HepG2 (cell line): Measurements from ENCODE around the gene C11orf21. TPM values are rescaled to one million over a fixed set of nuclear protein-coding genes. Genes with fewer than 3 reads are reported as not detected.
A peak's percentile ranks its signal among the peaks of the same experiment; 100 is the strongest.

Experiments
- ATAC-seq: fragments of 200-7000 bp; cut with Tn5 transposase; 3 replicates; pipeline ENCODE4 v1.9.1; 2020; ENCODE audit warnings: mild to moderate bottlenecking, moderate library complexity
- BruUV-seq: library from RNA; stranded (reverse); fragments of 400-500 nt; replicated peaks from 2 replicates; lab custom pipeline; 2021; lab: Mats Ljungman, UMichigan
- CTCF ChIA-PET: fragments of 300-600 bp; formaldehyde crosslinking; extraction: SDS; loops from one replicate; lab custom pipeline; 2021; ENCODE audit warnings: low total read pairs, inconsistent platforms, low intra/inter-chr PET ratio; lab: Yijun Ruan, JAX
- POLR2A ChIA-PET: fragments of 350-600 bp; sonication (Branson Sonifier 250); formaldehyde crosslinking; loops from one replicate; lab custom pipeline; 2020; ENCODE audit warnings: antibody characterized with exemption, inconsistent platforms; lab: Yijun Ruan, JAX
- DNase-seq: peaks from one replicate; pipeline ENCODE4 v3.0.0-alpha.2; 2015; ENCODE audit warnings: low spot score
- FAIRE-seq: peaks from 3 replicates; lab custom pipeline; 2011; peaks lifted over from hg19 to GRCh38; lab: Jason Lieb, UNC
- H2AFZ ChIP-seq: one replicate; pipeline ENCODE4 v1.6.1; 2011; ENCODE audit warnings: low read length, inconsistent platforms
- H3K27ac ChIP-seq: fragments of 300-600 bp; 3 replicates; pipeline ENCODE4 v1.8.0; 2011; ENCODE audit warnings: mixed run types, mild to moderate bottlenecking, mixed read lengths, low read length, inconsistent platforms; ENCODE audit not compliant: insufficient read depth; ENCODE audit errors: extremely low read length
- H3K27me3 ChIP-seq, 2 experiments: fragments of 200-600 bp in 1 of 2; 2 replicates in 1 of 2; 3 replicates in 1 of 2; pipeline versions ENCODE4 v1.6.0 to v1.8.0; 2011; ENCODE audit warnings: low read length in 2 of 2, mild to moderate bottlenecking in 2 of 2, moderate library complexity in 2 of 2, inconsistent platforms in 1 of 2; ENCODE audit not compliant: insufficient read depth in 2 of 2, control insufficient read depth in 1 of 2
- H3K36me3 ChIP-seq, 2 experiments: fragments of 200-600 bp in 1 of 2; replicated peaks in 1 of 2; 2 replicates in 1 of 2; 3 replicates in 1 of 2; pipeline versions ENCODE4 v1.5.1 to v1.8.0; 2011; ENCODE audit warnings: low read length in 2 of 2, inconsistent platforms in 1 of 2; ENCODE audit not compliant: insufficient read depth in 2 of 2, control insufficient read depth in 1 of 2
- H3K4me1 ChIP-seq: 2 replicates; pipeline ENCODE4 v1.5.1; 2012; ENCODE audit warnings: low read length, inconsistent platforms; ENCODE audit not compliant: insufficient read depth
- H3K4me2 ChIP-seq: 2 replicates; pipeline ENCODE4 v1.6.0; 2011; ENCODE audit warnings: low read depth, low read length, inconsistent platforms
- H3K4me3 ChIP-seq, 3 experiments: fragments of 200-600 bp in 1 of 3; sonication (generic), shearing (Covaris generic) in 1 of 3; replicated peaks in 1 of 3; 2 replicates each; pipeline ENCODE4 v1.5.1; 2011 to 2016; ENCODE audit warnings: low read length in 3 of 3, inconsistent platforms in 2 of 3, low read depth in 2 of 3, mild to moderate bottlenecking in 2 of 3, control low read depth in 1 of 3, mixed read lengths in 1 of 3; ENCODE audit not compliant: insufficient read depth in 1 of 3
- H3K79me2 ChIP-seq: one replicate; pipeline ENCODE4 v1.6.1; 2011; ENCODE audit warnings: low read length, inconsistent platforms; ENCODE audit not compliant: insufficient read depth
- H3K9ac ChIP-seq: 2 replicates; pipeline ENCODE4 v1.6.0; 2011; ENCODE audit warnings: mild to moderate bottlenecking, low read depth, low read length, inconsistent platforms; ENCODE audit not compliant: insufficient read depth
- H3K9me3 ChIP-seq: 2 replicates; pipeline ENCODE4 v1.5.1; 2012; ENCODE audit warnings: mild to moderate bottlenecking, low read length
- H4K20me1 ChIP-seq: 2 replicates; pipeline ENCODE4 v1.6.0; 2011; ENCODE audit warnings: inconsistent platforms, mild to moderate bottlenecking, low read length, moderate library complexity; ENCODE audit not compliant: insufficient read depth
- CCAR2 ChIP-seq: fragments of 200-400 bp; formaldehyde crosslinking; optimal IDR thresholded peaks from 2 replicates; pipeline ENCODE3; 2018; ENCODE audit warnings: low read depth, mild to moderate bottlenecking, low read length, moderate library complexity
- CENPX ChIP-seq: sonication (generic); formaldehyde crosslinking; IDR thresholded peaks from 2 replicates; pipeline ENCODE4 v1.9.0; 2021; ENCODE audit warnings: mild to moderate bottlenecking, missing genetic modification reagents, moderate library complexity
- ETV6 ChIP-seq: sonication (generic); formaldehyde crosslinking; conservative IDR thresholded peaks from 2 replicates; pipeline ENCODE4 v1.4.0; 2020; ENCODE audit warnings: missing genetic modification reagents
- KLF15 ChIP-seq: sonication (generic); formaldehyde crosslinking; IDR thresholded peaks from 2 replicates; pipeline ENCODE4 v1.8.1; 2023; ENCODE audit warnings: borderline replicate concordance, mild to moderate bottlenecking, inconsistent platforms, missing genetic modification reagents, mixed read lengths
- SAFB2 ChIP-seq: sonication (generic); formaldehyde crosslinking; IDR thresholded peaks from 2 replicates; pipeline ENCODE4 v1.5.1; 2020; ENCODE audit warnings: missing genetic modification reagents, low read depth, mild to moderate bottlenecking, borderline replicate concordance
- SMC3 ChIP-seq: IDR thresholded peaks from 2 replicates; pipeline ENCODE4 v1.6.1; 2011; ENCODE audit warnings: low read length, improper control_type of control experiment
- THAP8 ChIP-seq: sonication (generic); formaldehyde crosslinking; IDR thresholded peaks from 2 replicates; pipeline ENCODE4 v1.5.1; 2020; ENCODE audit warnings: missing genetic modification reagents, mild to moderate bottlenecking, borderline replicate concordance
- YY1 ChIP-seq: IDR thresholded peaks from 2 replicates; pipeline ENCODE4 v1.6.1; 2011; ENCODE audit warnings: low read length, low read depth, moderate library complexity, mild to moderate bottlenecking; ENCODE audit not compliant: insufficient read depth, insufficient replicate concordance
- ZEB1 ChIP-seq: IDR thresholded peaks from 2 replicates; pipeline ENCODE4 v1.6.1; 2012; ENCODE audit warnings: mild to moderate bottlenecking, low read depth, inconsistent platforms; ENCODE audit not compliant: insufficient replicate concordance
- WGBS: methylation state at CpG from one replicate; pipeline ENCODE4 v1.1.6; 2017; ENCODE audit warnings: low lambda C conversion rate; 5-methylcytosine and 5-hydroxymethylcytosine counted together
- in situ Hi-C: cut with HindIII; loops from 2 replicates; pipeline ENCODE4 v1.10.0; 2017; ENCODE audit warnings: low pct_unique_long_range_greater_than_20kb; ENCODE audit not compliant: extremely low pct_ligation_motif_present
- intact Hi-C: fragments of 100-400 bp; cut with micrococcal nuclease; formaldehyde crosslinking; loops from one replicate; pipeline ENCODE4 v1.10.0; 2022; ENCODE audit not compliant: unreplicated experiment
- polyA plus RNA-seq, 8 experiments: library from polyadenylated mRNA; depleted of rRNA in 3 of 8; stranded (reverse) in 7 of 8; unstranded in 1 of 8; fragments of >200 nt; fragmentation: Illumina TruSeq in 4 of 8; extraction: Trizol in 4 of 8; gene quantifications; 2 replicates each; pipeline versions ENCODE4 v1.2.1 to v1.2.3, GENCODE V29; 2011 to 2016; ENCODE audit warnings: low read depth in 4 of 8, missing spikeins in 1 of 8, mixed read lengths in 1 of 8; ENCODE audit not compliant: insufficient read depth in 1 of 8
- total RNA-seq, 5 experiments: library from RNA; depleted of rRNA; stranded (reverse); fragments of >200 nt; fragmentation: Illumina TruSeq; extraction: Trizol; gene quantifications; 2 replicates each; pipeline ENCODE4 v1.2.3, GENCODE V29; 2016; ENCODE audit warnings: low read depth in 1 of 5

The C11orf21 gene
- total and polyA plus RNA-seq, 2 of the 13 experiments (the other 11 are each of a cell fraction or from before 2014, with no cell fraction given) = 0.08 TPM; not detected in 1

- TF ChIP-seq ZEB1 (no peak), YY1 (peak; percentile 20), SMC3 (peak; percentile 70), CCAR2 (no peak), THAP8 (CRISPR knock-in tag) (no peak)
Observed at GRCh38 chr11:2305140-2305778, 3.5 kb upstream of the C11orf21 start (continued).

GRCh38 chr11:2304506-2305139 is 2.9 kb upstream of the C11orf21 start:
- intact Hi-C loops = no loop called here
- no peak overlapping the region for H3K27ac ChIP-seq
- BruUV-seq = no TSS peak
- TF ChIP-seq SAFB2 (CRISPR knock-in tag) (no peak), CENPX (CRISPR knock-in tag) (no peak), KLF15 (CRISPR knock-in tag) (no peak), ETV6 (CRISPR knock-in tag) (no peak)
- TF ChIP-seq, all 625 proteins: peak for 0
- Histone ChIP-seq H3K9me3 (no peaks in the 10 kb centered on the region), H3K4me3 (no peak overlapping the region), H2AFZ (no peak overlapping the region), H3K9ac (no peak overlapping the region), H4K20me1 (no peaks in the 10 kb centered on the region), H3K4me2 (no peak overlapping the region), H3K36me3 (no peaks in the 10 kb centered on the region), H3K4me1 (peaks cover 24% of the 10 kb centered on the region), H3K79me2 (no peaks in the 10 kb centered on the region), H3K27me3 (peaks cover 2 to 6% of the 10 kb centered on the region in 2 experiments; a peak in 3 of 5 replicates)
- in situ Hi-C loops = no loop called here
- DNase-seq (no peak), FAIRE-seq (no peak), ATAC-seq (peak; percentile 7; the same call in 1 of the 3 replicates)
- 18% methylated on average over 10 of the region's 14 CpGs for WGBS
- POLR2A ChIA-PET = interaction anchor here (0.9 to 2.0 kb wide), 3 partner anchors 96 to 116 kb away, joined by 3 to 8 read pairs (median 3); partner anchors contain the start of gene TSSC4
- CTCF ChIA-PET = interaction anchor here (0.9 to 5.7 kb wide), 5 partner anchors 96 to 118 kb away, joined by 3 to 87 read pairs (median 4); partner anchors contain the start of gene TSSC4
